Right renal cortex interstitium (tissue), 3 donors: ENCODE data around the gene SPINT1. TPM values are rescaled to one million over a fixed set of nuclear protein-coding genes. Genes with fewer than 3 reads are reported as not detected.

ENCODE experiments used
- DNase-seq, 3 donors: peaks; one replicate each; pipeline ENCODE4 v3.0.0-alpha.2; 2013; ENCODE audit warnings: low read depth in 3 of 3, low spot score in 2 of 3
- polyA plus RNA-seq, 3 donors: library from polyadenylated mRNA; unstranded; fragments of 120-200 nt; gene quantifications; one replicate each; pipeline ENCODE4 v1.2.1, GENCODE V29; 2013; ENCODE audit not compliant: insufficient read length in 3 of 3

The SPINT1 gene
- 10 to 100 TPM; 60.3 to 71.1 (median 70.0) TPM for polyA plus RNA-seq

GRCh38 chr15:40843885-40844695 lies at the start of gene SPINT1:
Gene SPINT1, plus strand, starts transcription at chr15:40844048. Its CDS starts 507 bp downstream, at chr15:40844555.
- DNase-seq = no peak

- DNase-seq = no peak
Measured at GRCh38 chr15:40796041-40796440, 47.8 kb upstream of the SPINT1 start.

GRCh38 chr15:40796512-40796911 lies 47.3 kb upstream of the SPINT1 start:
- DNase-seq = no peak

GRCh38 chr15:40799523-40799922 lies 44.3 kb upstream of the SPINT1 start:
- DNase-seq = no peak

- DNase-seq = no peak
Measured at GRCh38 chr15:40803076-40803475, 40.8 kb upstream of the SPINT1 start.

GRCh38 chr15:40803688-40804087 lies 40.2 kb upstream of the SPINT1 start:
- DNase-seq = no peak

GRCh38 chr15:40806672-40807027 lies 37.2 kb upstream of the SPINT1 start:
- no peak for DNase-seq

- peak; percentile 92 to 97 (median 96) for DNase-seq
Measured at GRCh38 chr15:40807028-40807887, 36.6 kb upstream of the SPINT1 start, which contains the start of the genes DNAJC17 and ZFYVE19. Gene DNAJC17, minus strand, starts transcription at chr15:40807473. Its CDS starts 27 bp downstream, at chr15:40807446. Gene ZFYVE19, plus strand, starts transcription at chr15:40807089. Its CDS starts 501 bp downstream, at chr15:40807590.

- DNase-seq = no peak
Measured at GRCh38 chr15:40807888-40808461, 35.9 kb upstream of the SPINT1 start.

GRCh38 chr15:40808861-40809450 lies 34.9 kb upstream of the SPINT1 start:
- no peak for DNase-seq

GRCh38 chr15:40812721-40813425 lies 31.0 kb upstream of the SPINT1 start:
- DNase-seq = no peak

- DNase-seq = peak in 2 of 3 donors; percentile 17 to 36
Measured at GRCh38 chr15:40815042-40815698, 28.7 kb upstream of the SPINT1 start.

GRCh38 chr15:40819048-40819447 lies 24.8 kb upstream of the SPINT1 start:
- no peak for DNase-seq

- DNase-seq = no peak
Measured at GRCh38 chr15:40821195-40821594, 22.7 kb upstream of the SPINT1 start.

- no peak for DNase-seq
Measured at GRCh38 chr15:40823572-40824343, 20.1 kb upstream of the SPINT1 start.

- DNase-seq = no peak
Measured at GRCh38 chr15:40825661-40826422, 18.0 kb upstream of the SPINT1 start.

GRCh38 chr15:40826423-40827075 lies 17.3 kb upstream of the SPINT1 start:
- no peak for DNase-seq
